Measurements from ENCODE around the gene DEFB123. TPM values are rescaled to one million over a fixed set of nuclear protein-coding genes. Genes with fewer than 3 reads are reported as not detected.
A peak's percentile ranks its signal among the peaks of the same experiment; 100 is the strongest.

DEFB123 gene
- total RNA-seq, 6 experiments from 2014 or later: not detected

- Mint-ChIP-seq H3K9me3 (peaks cover 5% of the 10 kb centered on the region; the same call in 1 of the 2 replicates), H3K4me3 (no peak overlapping the region), H3K27ac (no peak overlapping the region), H3K36me3 (ENCODE audit: low read depth) (no peaks in the 10 kb centered on the region), H3K4me1 (ENCODE audit: low read depth) (0 out of 2 replicates have a peak, but pooled peaks cover 6% of the 10 kb centered on the region), H3K27me3 (ENCODE audit: insufficient read depth) (peaks cover 29% of the 10 kb centered on the region)
- no peak for TF ChIP-seq CTCF (IDR thresholded peaks at IDR 0.05)
- DNase-seq: no peak
Measured at GRCh38 chr20:31475472-31476293, 35.3 kb downstream of the DEFB123 start.

- no peak overlapping the region for H3K4me3 Mint-ChIP-seq
- H3K27ac Mint-ChIP-seq: no peak overlapping the region
- peaks cover 32% of the 10 kb centered on the region for H3K27me3 Mint-ChIP-seq (ENCODE audit: insufficient read depth)
- DNase-seq: no peak
- TF ChIP-seq CTCF (IDR thresholded peaks at IDR 0.05): no peak
- no peaks in the 10 kb centered on the region for H3K36me3 Mint-ChIP-seq (ENCODE audit: low read depth)
- peaks cover 5% of the 10 kb centered on the region; the same call in 1 of the 2 replicates for H3K9me3 Mint-ChIP-seq
- 0 out of 2 replicates have a peak, but pooled peaks cover 6% of the 10 kb centered on the region for H3K4me1 Mint-ChIP-seq (ENCODE audit: low read depth)
Measured at GRCh38 chr20:31476294-31476585, 35.8 kb downstream of the DEFB123 start.

DNA sequence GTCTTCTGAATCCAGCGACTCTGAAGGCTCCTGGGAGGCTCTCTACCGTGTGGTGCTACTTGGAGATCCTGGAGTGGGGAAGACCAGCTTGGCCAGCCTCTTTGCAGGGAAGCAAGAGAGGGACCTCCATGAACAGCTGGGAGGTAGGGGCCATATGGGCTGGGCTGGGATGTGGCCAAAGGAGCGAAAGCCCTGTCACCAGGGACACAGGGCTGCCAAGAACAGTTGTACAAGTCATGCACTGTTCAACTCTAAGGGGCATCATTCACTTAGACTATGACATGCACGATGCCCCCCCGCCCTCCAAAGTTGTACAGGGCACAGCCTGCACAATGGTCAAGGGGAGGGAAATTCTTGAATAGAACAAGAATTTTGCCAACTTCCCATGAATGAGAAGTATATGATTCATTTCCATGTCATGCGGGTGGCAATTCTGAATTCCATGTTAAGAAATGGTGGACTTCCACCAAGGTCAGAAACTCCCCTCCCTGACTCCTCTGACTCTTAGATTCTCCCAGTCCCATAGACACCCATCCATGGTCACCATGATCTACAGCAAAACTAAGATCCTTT, 36.3 kb downstream of the DEFB123 start:
- H3K4me3 Mint-ChIP-seq: no peak overlapping the region
- H3K36me3 Mint-ChIP-seq (ENCODE audit: low read depth): no peaks in the 10 kb centered on the region
- 0 out of 2 replicates have a peak, but pooled peaks cover 6% of the 10 kb centered on the region for H3K4me1 Mint-ChIP-seq (ENCODE audit: low read depth)
- peaks cover 34% of the 10 kb centered on the region for H3K27me3 Mint-ChIP-seq (ENCODE audit: insufficient read depth)
- H3K27ac Mint-ChIP-seq: no peak overlapping the region
- no peak for DNase-seq
- peaks cover 5% of the 10 kb centered on the region; the same call in 1 of the 2 replicates for H3K9me3 Mint-ChIP-seq
- no peak for TF ChIP-seq CTCF (IDR thresholded peaks at IDR 0.05)

DNA sequence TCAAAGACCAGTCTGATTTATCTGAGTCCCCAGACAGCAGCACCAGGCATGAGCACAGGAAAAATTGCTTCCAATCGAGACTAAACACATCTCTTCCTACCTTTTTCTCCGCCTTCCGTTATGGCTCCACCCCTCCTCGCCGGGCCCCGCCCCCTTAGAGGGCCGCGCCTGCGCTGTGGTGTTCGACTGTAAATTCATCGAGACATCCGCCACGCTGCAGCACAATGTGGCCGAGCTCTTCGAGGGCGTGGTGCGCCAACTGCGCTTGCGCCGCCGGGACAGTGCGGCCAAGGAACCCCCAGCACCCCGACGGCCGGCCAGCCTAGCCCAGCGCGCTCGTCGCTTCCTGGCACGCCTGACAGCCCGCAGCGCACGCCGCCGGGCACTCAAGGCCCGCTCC, 43.6 kb downstream of the DEFB123 start:
- no peaks in the 10 kb centered on the region; the same call in 1 of the 2 replicates for H3K9me3 Mint-ChIP-seq
- peaks cover 6% of the 10 kb centered on the region; the same call in 1 of the 2 replicates for H3K4me1 Mint-ChIP-seq (ENCODE audit: low read depth)
- no peak overlapping the region for H3K4me3 Mint-ChIP-seq
- no peak overlapping the region for H3K27ac Mint-ChIP-seq
- no peak for TF ChIP-seq CTCF (IDR thresholded peaks at IDR 0.05)
- no peak for DNase-seq
- H3K27me3 Mint-ChIP-seq (ENCODE audit: insufficient read depth): peaks cover 35% of the 10 kb centered on the region
- H3K36me3 Mint-ChIP-seq (ENCODE audit: low read depth): no peaks in the 10 kb centered on the region; the same call in 1 of the 2 replicates

GRCh38 chr20:31485450-31486339, 45.3 kb downstream of the DEFB123 start:
- H3K27ac Mint-ChIP-seq: no peak overlapping the region
- H3K4me1 Mint-ChIP-seq (ENCODE audit: low read depth): peaks cover 6% of the 10 kb centered on the region; the same call in 1 of the 2 replicates
- peak overlapping the region; percentile 58 for H3K4me3 Mint-ChIP-seq
- no peak for TF ChIP-seq CTCF (IDR thresholded peaks at IDR 0.05)
- H3K27me3 Mint-ChIP-seq (ENCODE audit: insufficient read depth): peaks cover 37% of the 10 kb centered on the region
- no peak for DNase-seq
- H3K36me3 Mint-ChIP-seq (ENCODE audit: low read depth): no peaks in the 10 kb centered on the region; the same call in 1 of the 2 replicates
- no peaks in the 10 kb centered on the region; the same call in 1 of the 2 replicates for H3K9me3 Mint-ChIP-seq

Data from HFFc6 (cell line).